GM12878 (cell line): ENCODE measurements around the gene CAMKK2. TPM values are rescaled to one million over a fixed set of nuclear protein-coding genes. Genes with fewer than 3 reads are reported as not detected.
A peak's percentile ranks its signal among the peaks of the same experiment; 100 is the strongest.

ENCODE experiments used
- ATAC-seq: fragments of 200-7000 bp; cut with Tn5 transposase; 3 replicates; pipeline ENCODE4 v1.9.1; 2020; ENCODE audit warnings: mild to moderate bottlenecking, moderate library complexity
- BruUV-seq: library from RNA; stranded (reverse); fragments of 400-500 nt; replicated peaks from 2 replicates; lab custom pipeline; 2021; lab: Mats Ljungman, UMichigan
- CTCF ChIA-PET: fragments of 300-600 bp; sonication (Branson Sonifier 250); formaldehyde crosslinking; extraction: SDS; loops from one replicate; lab custom pipeline; 2021; ENCODE audit warnings: inconsistent platforms; lab: Yijun Ruan, JAX
- POLR2A ChIA-PET: fragments of 350-600 bp; formaldehyde crosslinking; extraction: SDS; loops from one replicate; lab custom pipeline; 2021; ENCODE audit warnings: inconsistent platforms; lab: Charles Lee
- RAD21 ChIA-PET: fragments of 300-600 bp; sonication (Branson Sonifier 250); formaldehyde crosslinking; loops from one replicate; lab custom pipeline; 2023; ENCODE audit warnings: antibody characterized with exemption; ENCODE audit not compliant: unreplicated experiment; lab: Charles Lee
- SMC1A ChIA-PET: fragments of 300-600 bp; sonication (Branson Sonifier 250); formaldehyde crosslinking; loops from one replicate; lab custom pipeline; 2023; ENCODE audit not compliant: unreplicated experiment, uncharacterized antibody; lab: Charles Lee
- DNase-seq: peaks from one replicate; pipeline ENCODE4 v3.0.0-alpha.2; 2011; ENCODE audit warnings: low read depth, low spot score
- FAIRE-seq: peaks from 3 replicates; lab custom pipeline; 2011; peaks lifted over from hg19 to GRCh38; lab: Jason Lieb, UNC
- H2AFZ ChIP-seq: 2 replicates; pipeline ENCODE4 v1.6.0; 2011; ENCODE audit warnings: low read depth, low read length, control low read depth; ENCODE audit not compliant: control insufficient read depth
- H3K27ac ChIP-seq: 2 replicates; pipeline ENCODE4 v1.5.1; 2011; ENCODE audit warnings: control low read depth; ENCODE audit not compliant: control insufficient read depth, insufficient read depth
- H3K27me3 ChIP-seq, 2 experiments: replicated peaks in 1 of 2; 2 replicates each; pipeline versions ENCODE4 v1.6.0 to v1.6.1; 2011; ENCODE audit warnings: low read length in 1 of 2; ENCODE audit not compliant: control insufficient read depth in 2 of 2, insufficient read depth in 2 of 2
- H3K36me3 ChIP-seq, 2 experiments: 2 replicates each; pipeline ENCODE4 v1.5.1; 2011; ENCODE audit warnings: low read length in 1 of 2; ENCODE audit not compliant: control insufficient read depth in 2 of 2, insufficient read depth in 2 of 2
- H3K4me1 ChIP-seq: 2 replicates; pipeline ENCODE4 v1.6.1; 2011; ENCODE audit warnings: mild to moderate bottlenecking, low read length, moderate library complexity, mixed read lengths; ENCODE audit not compliant: control insufficient read depth, insufficient read depth
- H3K4me2 ChIP-seq: 2 replicates; pipeline ENCODE4 v1.6.0; 2011; ENCODE audit warnings: control low read depth; ENCODE audit not compliant: control insufficient read depth, insufficient read depth
- H3K4me3 ChIP-seq: fragments of 200-600 bp; sonication (generic); 2 replicates; pipeline ENCODE4 v1.5.1; 2016
- H3K79me2 ChIP-seq: 2 replicates; pipeline ENCODE4 v1.6.0; 2011; ENCODE audit warnings: low read length; ENCODE audit not compliant: control insufficient read depth, insufficient read depth
- H3K9ac ChIP-seq: 2 replicates; pipeline ENCODE4 v1.8.0; 2011; ENCODE audit warnings: low read length, control low read depth, mixed read lengths; ENCODE audit not compliant: control insufficient read depth, insufficient read depth
- H3K9me3 ChIP-seq: replicated peaks from 3 replicates; pipeline ENCODE4 v1.5.1; 2011; ENCODE audit warnings: mild to moderate bottlenecking, low read length; ENCODE audit not compliant: control insufficient read depth, insufficient read depth
- H4K20me1 ChIP-seq: 2 replicates; pipeline ENCODE4 v1.6.0; 2011; ENCODE audit not compliant: control insufficient read depth, insufficient read depth
- ATF2 ChIP-seq: IDR thresholded peaks from 2 replicates; pipeline ENCODE4 v1.6.1; 2012; ENCODE audit warnings: low read length, inconsistent platforms
- EP300 ChIP-seq, 2 experiments: fragments of 150-350 bp in 1 of 2; IDR thresholded peaks; 2 replicates each; pipeline ENCODE4 v1.6.1; 2011 to 2012; ENCODE audit warnings: low read depth in 2 of 2, low read length in 2 of 2, borderline replicate concordance in 1 of 2, improper control_type of control experiment in 1 of 2, inconsistent platforms in 1 of 2; ENCODE audit not compliant: control insufficient read depth in 1 of 2
- IKZF1 ChIP-seq: fragments of 450-650 bp; conservative IDR thresholded peaks from 2 replicates; pipeline ENCODE4 v1.6.1; 2017; ENCODE audit warnings: antibody characterized with exemption, mild to moderate bottlenecking
- SKIL ChIP-seq: fragments of 450-650 bp; IDR thresholded peaks from 2 replicates; pipeline ENCODE4 v1.6.1; 2017; ENCODE audit warnings: mild to moderate bottlenecking, low read depth, inconsistent platforms; ENCODE audit not compliant: poor library complexity, severe bottlenecking
- ZNF592 ChIP-seq: fragments of 450-650 bp; IDR thresholded peaks from 2 replicates; pipeline ENCODE4 v1.6.1; 2017; ENCODE audit warnings: mild to moderate bottlenecking, moderate library complexity
- WGBS: methylation state at CpG from one replicate; pipeline ENCODE4 v1.1.6; 2016; ENCODE audit warnings: low lambda C conversion rate; ENCODE audit not compliant: insufficient replicate concordance, insufficient coverage; ENCODE audit errors: missing lambda C conversion rate; 5-methylcytosine and 5-hydroxymethylcytosine counted together
- in situ Hi-C: fragments of 300-500 bp; cut with MboI; formaldehyde crosslinking; loops from 9 replicates; pipeline ENCODE4 v1.14.3; 2018; ENCODE audit warnings: mixed read lengths
- intact Hi-C: fragments of 100-400 bp; cut with micrococcal nuclease; formaldehyde crosslinking; loops from one replicate; pipeline ENCODE4 v1.14.2; 2022; ENCODE audit not compliant: unreplicated experiment
- polyA plus RNA-seq, 11 experiments: library from polyadenylated mRNA; depleted of rRNA in 4 of 11; unstranded in 6 of 11; stranded (reverse) in 5 of 11; fragments of >200 nt; fragmentation: Nextera tagmentation in 4 of 11; fragmentation: Illumina TruSeq in 1 of 11; extraction: Ambion mirVana in 4 of 11; extraction: Trizol in 1 of 11; gene quantifications; 1 replicate in 1 of 11; 2 replicates in 10 of 11; pipeline versions ENCODE4 v1.2.1 to v1.2.3, GENCODE V29; 2011 to 2016; ENCODE audit warnings: inconsistent platforms in 2 of 11, missing spikeins in 2 of 11, low read depth in 1 of 11
- total RNA-seq, 4 experiments: library from RNA; depleted of rRNA in 3 of 4; stranded (reverse); fragments of >200 nt in 3 of 4; fragmentation: Illumina TruSeq in 1 of 4; extraction: Trizol in 1 of 4; gene quantifications; 2 replicates each; pipeline versions ENCODE4 v1.2.1 to v1.2.3, GENCODE V29; 2013 to 2021

Gene CAMKK2
- total and polyA plus RNA-seq, 10 of the 15 experiments (the other 5 are each of a cell fraction or from before 2014, with no cell fraction given): 5.2 to 40.6 (median 26.6) TPM

- no peak overlapping the region for H3K9ac ChIP-seq
- in situ Hi-C loops (loop anchor here (25.0 kb wide), 1 partner anchor 92 kb away; no protein-coding TSS in a partner anchor), intact Hi-C loops (no loop called here)
- BruUV-seq: no TSS peak
- H3K9me3 ChIP-seq: no peaks in the 10 kb centered on the region
- POLR2A ChIA-PET: no interaction called here
- no peak overlapping the region for H3K4me2 ChIP-seq
- TF ChIP-seq EP300 (IDR thresholded peaks at IDR 0.05; ENCODE audit: borderline replicate concordance in 1 of 2, control insufficient read depth in 1 of 2, low read depth in 2 of 2, low read length in 2 of 2) (no peak), ZNF592 (no peak), IKZF1 (no peak), SKIL (no peak), ATF2 (no peak)
- CTCF ChIA-PET: interaction anchor here (0.8 to 5.5 kb wide), 2 partner anchors 10 to 96 kb away, joined by 3 to 51 read pairs; no protein-coding TSS in a partner anchor
- H3K27ac ChIP-seq: no peak overlapping the region
- no peaks in the 10 kb centered on the region for H3K27me3 ChIP-seq
- H3K4me3 ChIP-seq: no peak overlapping the region
- H2AFZ ChIP-seq: no peak overlapping the region
- FAIRE-seq: peak; percentile 64
- H3K4me1 ChIP-seq: no peaks in the 10 kb centered on the region
- WGBS: 73% methylated on average over 4 of the region's 4 CpGs
- peaks cover 16% of the 10 kb centered on the region for H3K79me2 ChIP-seq
- ATAC-seq: peak; percentile 34
- SMC1A ChIA-PET: interaction anchor here (0.7 kb wide), 1 partner anchor 98 kb away, joined by 3 read pairs; no protein-coding TSS in a partner anchor
- peaks cover 14 to 35% of the 10 kb centered on the region in 2 experiments for H3K36me3 ChIP-seq
- H4K20me1 ChIP-seq: no peaks in the 10 kb centered on the region; the same call in 1 of the 2 replicates
- no peak for DNase-seq
- RAD21 ChIA-PET: no interaction called here
Observed at GRCh38 chr12:121345151-121345815, 48.8 kb upstream of the CAMKK2 start.
